Pancreas (tissue), 10 donors: ENCODE measurements around the gene FAM163B. TPM values are rescaled to one million over a fixed set of nuclear protein-coding genes. Genes with fewer than 3 reads are reported as not detected.

ENCODE experiments used
- ATAC-seq, 4 donors: fragments of 200-7000 bp; cut with Tn5 transposase; one replicate each; pipeline versions ENCODE4 v1.8.0 to v1.9.1; 2020; ENCODE audit warnings: mild to moderate bottlenecking in 4 of 4, moderate library complexity in 4 of 4
- DNase-seq, 6 donors: peaks; one replicate each; pipeline ENCODE4 v3.0.0-alpha.2; 2020
- FAIRE-seq: peaks from 2 replicates; lab custom pipeline; 2012; peaks lifted over from hg19 to GRCh38; lab: Jason Lieb, UNC
- H3K27ac ChIP-seq, 4 donors: fragments of 200-600 bp; sonication (generic); 1 replicate in 3 of 4; 2 replicates in 1 of 4; pipeline versions ENCODE4 v1.5.0 to v1.8.0; 2020
- H3K27me3 ChIP-seq, 4 donors: fragments of 200-600 bp; one replicate each; pipeline ENCODE4 v1.8.0; 2021
- H3K36me3 ChIP-seq, 3 donors: fragments of 200-600 bp; sonication (generic) in 1 of 3; one replicate each; pipeline versions ENCODE4 v1.5.0 to v1.8.0; 2020 to 2021
- H3K4me1 ChIP-seq, 3 donors: fragments of 200-600 bp; one replicate each; pipeline ENCODE4 v1.8.0; 2021
- H3K4me3 ChIP-seq, 4 donors: fragments of 200-600 bp; sonication (generic) in 2 of 4; one replicate each; pipeline versions ENCODE4 v1.5.0 to v1.8.0; 2020 to 2021
- H3K9me3 ChIP-seq, 4 donors: fragments of 200-600 bp; one replicate each; pipeline ENCODE4 v1.8.0; 2021
- WGBS, 2 donors: extraction: QIAGEN DNeasy Blood & Tissue Kit; methylation state at CpG; one replicate each; pipeline ENCODE4 v1.1.7; 2013; 5-methylcytosine and 5-hydroxymethylcytosine counted together
- intact Hi-C, 3 donors: fragments of 100-400 bp; cut with DNase I; formaldehyde crosslinking; loops; one replicate each; pipeline versions ENCODE4 v1.11.1 to v1.14.2; 2022
- polyA plus RNA-seq, 2 donors: library from polyadenylated mRNA; stranded (reverse); fragments of 200-250 nt; gene quantifications; one replicate each; pipeline ENCODE4 v1.2.3, GENCODE V29; 2013
- total RNA-seq, 6 donors: library from RNA; stranded (reverse); fragmentation: NEBNext Ultra II Directional in 4 of 6; extraction: Animal tissue kit (Norgen Biotek cat#: 25700) in 4 of 6; gene quantifications; one replicate each; pipeline versions ENCODE4 v1.2.1 to v1.2.4, GENCODE V29; 2021 to 2023
- TF ChIP-seq, protein P1 (sequence below), 4 donors: fragments of 200-600 bp; sonication (generic) in 3 of 4; IDR thresholded peaks; one replicate each; pipeline versions ENCODE4 v1.5.0 to v1.8.0; 2021; ENCODE audit warnings: antibody characterized with exemption in 4 of 4
- donor health status: healthy with polysubstance abuse.
- donor health status: DM: no; HTN: no; CAD: no; lungs with moderate emphysema.
- donor health status: DM: no; HTN: no; CAD: no.
- donor health status: control.
- donor health status: control.
- donor health status: Bipolar disorder and iron deficiency.
- donor health status: DM: yes; HTN: yes; CAD: no.
- donor health status: DM: no; HTN: no; CAD: no.
- donor health status: DM: no; HTN: no; CAD: no.
- donor health status: DM: yes; HTN: yes; CAD: no.

FAM163B gene
- total and polyA plus RNA-seq, 8 donors = not detected

DNA sequence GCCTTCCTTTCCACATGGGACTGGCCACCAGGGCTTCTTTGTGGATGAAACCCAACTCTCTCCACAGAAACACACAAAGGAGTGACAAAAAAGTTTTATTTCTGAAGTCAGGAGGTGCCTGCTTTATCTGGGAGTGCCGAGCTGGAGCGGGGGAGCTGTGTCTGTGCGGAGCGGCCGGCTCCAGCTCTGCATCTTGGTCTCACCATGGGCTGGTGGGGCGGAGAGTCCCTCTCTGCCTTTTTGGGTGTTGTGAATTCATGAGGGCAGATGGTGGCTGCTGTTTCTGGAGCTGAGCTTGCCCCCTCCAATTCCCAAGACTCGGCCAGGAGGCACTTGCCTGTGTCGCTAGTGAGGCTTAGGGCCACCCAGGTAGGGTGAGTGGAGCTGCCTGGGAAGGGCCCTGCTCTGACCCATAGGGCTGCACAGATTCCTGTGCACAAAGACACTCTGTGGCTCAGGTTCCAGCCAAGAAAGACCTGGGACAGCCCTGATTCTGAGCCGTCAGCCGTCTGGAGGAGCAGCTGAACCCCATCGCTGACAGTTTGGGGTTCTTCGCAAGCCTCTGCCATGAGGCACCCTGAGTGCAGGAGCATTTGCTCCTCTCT, 28.4 kb upstream of the FAM163B start:
- Histone ChIP-seq H3K27me3 (no peaks in the 10 kb centered on the region), H3K4me3 (no peak overlapping the region), H3K27ac (no peak overlapping the region), H3K9me3 (no peaks in the 10 kb centered on the region), H3K36me3 (no peaks in the 10 kb centered on the region), H3K4me1 (no peaks in the 10 kb centered on the region)
- DNase-seq (peak in 1 of 6 donors; percentile 30), FAIRE-seq (no peak), ATAC-seq (no peak)
- TF ChIP-seq, protein P1, sequence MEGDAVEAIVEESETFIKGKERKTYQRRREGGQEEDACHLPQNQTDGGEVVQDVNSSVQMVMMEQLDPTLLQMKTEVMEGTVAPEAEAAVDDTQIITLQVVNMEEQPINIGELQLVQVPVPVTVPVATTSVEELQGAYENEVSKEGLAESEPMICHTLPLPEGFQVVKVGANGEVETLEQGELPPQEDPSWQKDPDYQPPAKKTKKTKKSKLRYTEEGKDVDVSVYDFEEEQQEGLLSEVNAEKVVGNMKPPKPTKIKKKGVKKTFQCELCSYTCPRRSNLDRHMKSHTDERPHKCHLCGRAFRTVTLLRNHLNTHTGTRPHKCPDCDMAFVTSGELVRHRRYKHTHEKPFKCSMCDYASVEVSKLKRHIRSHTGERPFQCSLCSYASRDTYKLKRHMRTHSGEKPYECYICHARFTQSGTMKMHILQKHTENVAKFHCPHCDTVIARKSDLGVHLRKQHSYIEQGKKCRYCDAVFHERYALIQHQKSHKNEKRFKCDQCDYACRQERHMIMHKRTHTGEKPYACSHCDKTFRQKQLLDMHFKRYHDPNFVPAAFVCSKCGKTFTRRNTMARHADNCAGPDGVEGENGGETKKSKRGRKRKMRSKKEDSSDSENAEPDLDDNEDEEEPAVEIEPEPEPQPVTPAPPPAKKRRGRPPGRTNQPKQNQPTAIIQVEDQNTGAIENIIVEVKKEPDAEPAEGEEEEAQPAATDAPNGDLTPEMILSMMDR (IDR thresholded peaks at IDR 0.05) = no peak
- WGBS, 2 donors = 70 to 76% methylated on average over 12 of the region's 12 CpGs
- intact Hi-C loops = no loop called here

DNA sequence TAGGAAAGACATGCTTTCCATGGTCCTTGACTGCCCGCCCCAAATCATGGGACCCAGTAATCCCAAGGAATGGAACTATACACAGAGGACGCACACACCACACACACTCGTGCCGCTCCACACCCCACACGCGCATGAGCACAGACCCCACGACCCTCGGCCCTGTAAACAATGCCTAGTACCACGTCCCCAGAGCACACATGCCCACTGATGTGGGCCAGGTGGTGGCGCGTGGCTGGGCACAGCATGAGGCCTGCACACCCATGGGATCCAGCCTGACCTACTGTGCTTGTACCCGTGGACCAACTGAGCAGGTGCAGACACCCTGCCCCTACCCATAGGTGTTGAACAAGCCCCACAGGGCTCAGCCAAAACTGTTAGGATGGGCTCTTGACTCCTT, 27.7 kb upstream of the FAM163B start:
- no peaks in the 10 kb centered on the region for H3K9me3 ChIP-seq
- ATAC-seq (no peak), DNase-seq (no peak), FAIRE-seq (no peak)
- H3K4me1 ChIP-seq = no peaks in the 10 kb centered on the region
- no peak overlapping the region for H3K27ac ChIP-seq
- H3K27me3 ChIP-seq = no peaks in the 10 kb centered on the region
- H3K4me3 ChIP-seq = no peak overlapping the region
- H3K36me3 ChIP-seq = no peaks in the 10 kb centered on the region
- TF ChIP-seq, protein P1 (IDR thresholded peaks at IDR 0.05) = no peak
- intact Hi-C loops = no loop called here
- WGBS, 2 donors = 71 to 85% methylated on average over 12 of the region's 12 CpGs

DNA sequence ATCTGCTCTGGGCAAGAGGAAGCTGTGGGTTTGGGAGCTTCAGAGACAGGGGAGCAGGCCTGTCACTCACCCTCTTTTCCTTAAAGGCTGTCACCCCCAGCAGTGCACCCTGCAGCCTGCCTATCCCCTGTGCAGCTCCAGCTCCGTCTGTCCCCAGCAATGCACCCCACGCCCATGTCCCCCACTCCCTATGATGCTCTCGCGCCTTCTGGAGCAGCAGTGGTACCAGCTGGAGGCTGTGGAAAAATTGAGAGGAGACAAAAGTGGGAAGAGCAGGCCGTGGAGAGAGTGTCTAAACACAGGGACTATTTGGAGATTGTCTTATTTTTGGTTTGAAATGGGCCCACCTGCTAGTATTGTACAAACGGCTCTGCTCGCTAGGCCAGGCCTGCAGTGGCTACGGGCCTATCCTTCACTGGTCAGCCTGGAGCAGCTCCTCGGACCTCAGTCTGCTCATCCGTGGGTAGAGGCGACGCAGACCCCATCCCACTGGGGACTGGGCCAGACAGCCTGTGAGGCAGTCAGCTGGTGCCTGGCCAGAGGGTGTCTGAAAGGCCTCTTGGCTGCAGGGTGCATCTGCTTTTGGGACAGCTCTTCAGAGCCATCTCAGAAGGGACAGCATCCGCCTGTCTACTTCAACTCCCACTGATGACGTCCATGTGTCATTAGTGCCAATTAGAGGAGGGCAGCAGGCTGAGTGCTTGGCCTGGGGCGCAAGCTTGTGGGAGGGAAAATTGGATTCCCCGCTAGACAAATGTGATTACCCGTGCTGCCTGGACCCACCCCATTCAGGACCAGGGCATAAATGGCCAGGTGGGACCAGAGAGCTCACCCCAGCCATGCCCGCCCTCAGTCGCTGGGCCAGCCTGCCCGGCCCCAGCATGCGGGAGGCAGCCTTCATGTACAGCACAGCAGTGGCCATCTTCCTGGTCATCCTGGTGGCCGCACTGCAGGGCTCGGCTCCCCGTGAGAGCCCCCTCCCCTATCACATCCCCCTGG, 26.6 kb upstream of the FAM163B start, which contains the start of gene DBH:
TSS of gene DBH (plus strand) at position 831 of the 999 bp plus-strand sequence. CDS start at position 840, 9 bp downstream.
- Histone ChIP-seq H3K27me3 (no peaks in the 10 kb centered on the region), H3K4me1 (no peaks in the 10 kb centered on the region), H3K9me3 (no peaks in the 10 kb centered on the region), H3K4me3 (no peak within 1 kb of the TSS), H3K27ac (no peak within 1 kb of the TSS), H3K36me3 (no peaks in the 10 kb centered on the region)
- FAIRE-seq = no peak
- intact Hi-C loops = no loop called here
- ATAC-seq = no peak
- TF ChIP-seq, protein P1 (IDR thresholded peaks at IDR 0.05) = no peak
- WGBS, 2 donors = 78 to 85% methylated on average over 24 of the region's 24 CpGs
- peak in 1 of 6 donors; percentile 44 for DNase-seq

DNA sequence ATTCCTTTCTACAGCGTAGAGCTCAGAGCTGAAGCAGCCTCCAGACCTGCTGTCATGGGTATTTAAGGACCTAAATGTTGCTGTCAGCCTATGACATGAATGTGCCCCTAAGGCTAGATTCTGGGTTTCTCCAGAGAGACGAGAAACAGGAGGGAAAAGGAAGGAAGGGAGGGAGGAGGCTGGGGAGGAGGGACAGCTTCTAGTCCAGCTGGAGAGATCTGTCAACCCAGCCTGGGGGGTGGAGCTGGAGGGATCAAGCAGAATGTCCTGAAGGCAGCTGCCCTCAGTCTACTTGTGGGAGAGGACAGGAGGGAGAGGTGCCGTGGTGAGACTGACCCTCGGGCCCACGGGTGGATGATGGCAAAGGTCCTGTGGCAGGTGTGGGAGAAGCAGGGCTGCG, 25.9 kb upstream of the FAM163B start:
- Histone ChIP-seq H3K9me3 (no peaks in the 10 kb centered on the region), H3K36me3 (no peaks in the 10 kb centered on the region), H3K27me3 (no peaks in the 10 kb centered on the region), H3K4me3 (no peak overlapping the region), H3K27ac (no peak overlapping the region), H3K4me1 (no peaks in the 10 kb centered on the region)
- 60 to 67% methylated on average over 6 of the region's 6 CpGs for WGBS, 2 donors
- DNase-seq (peak in 1 of 6 donors; percentile 31), ATAC-seq (no peak), FAIRE-seq (no peak)
- intact Hi-C loops = no loop called here
- TF ChIP-seq, protein P1 (IDR thresholded peaks at IDR 0.05) = no peak
